Heart left ventricle (tissue), 13 donors: ENCODE results near the gene SYT15.

ENCODE experiments used
- CTCF ChIP-seq, 12 donors: fragments of 200-600 bp; sonication (generic) in 4 of 12; IDR thresholded peaks; one replicate each; pipeline versions ENCODE4 v1.5.0 to v1.8.0; 2018 to 2022; ENCODE audit warnings: antibody characterized with exemption in 12 of 12, mild to moderate bottlenecking in 5 of 12
- POLR2A ChIP-seq, 2 donors: fragments of 450-650 bp; IDR thresholded peaks; one replicate each; pipeline ENCODE4 v1.6.1; 2017; ENCODE audit warnings: antibody characterized with exemption in 2 of 2, mild to moderate bottlenecking in 2 of 2, moderate library complexity in 2 of 2
- donor health status: ischemic (EF 13 %, LVEDD 7.1; RV severe dilation, severe dysfunction).
- donor health status: DM: no; HTN: yes; CAD: no.
- donor health status: DM: no; HTN: no; CAD: no.
- donor health status: ischemic (EF 25% LVEDD 6.9; RV normal size, moderate dysfunction).
- donor health status: ischemic (EF 25% LVEDD 5.7; RV mildly dilated, moderate dysfunction).
- donor health status: ischemic (EF 35%, LVEDD 5.7; RV mildly dilated, moderate dysfunction).
- donor health status: nonischemic (EF 11% LVEDD 7.7; RV severe dilation, severe dysfunction).
- donor health status: DM: yes; HTN: yes; CAD: no.
- donor health status: PGD.
- donor health status: ischemic (EF 29% LVEDD 5.4; RV normal size, mild dysfunction).
- donor health status: nonischemic (EF 23%, LVEDD 6.1; RV moderate dilation, normal function).

GRCh38 chr10:46530249-46531186, 48.4 kb upstream of the SYT15 start:
- TF ChIP-seq CTCF (IDR thresholded peaks at IDR 0.05) (no peak), POLR2A (IDR thresholded peaks at IDR 0.05) (no peak)
